Astrocyte (in vitro differentiated cells and primary cell): ENCODE results near the gene CBX7.

ENCODE experiments used
- CTCF ChIP-seq: IDR thresholded peaks from 2 replicates; pipeline ENCODE4 v1.5.1; 2011; ENCODE audit warnings: low read depth, mild to moderate bottlenecking, inconsistent platforms, low read length, moderate library complexity; ENCODE audit not compliant: insufficient read depth
- EZH2 ChIP-seq: IDR thresholded peaks from 2 replicates; pipeline ENCODE4 v1.6.1; 2012; ENCODE audit warnings: mild to moderate bottlenecking, low read length, inconsistent platforms; ENCODE audit not compliant: insufficient read depth

GRCh38 chr22:39101226-39101625, 51.3 kb downstream of the CBX7 start:
- TF ChIP-seq CTCF (no peak), EZH2 (no peak)
